Measurements from ENCODE around the gene MIB1. TPM values are rescaled to one million over a fixed set of nuclear protein-coding genes. Genes with fewer than 3 reads are reported as not detected.

MIB1 gene
- total and polyA plus RNA-seq, 2 donors (not counting 1 experiment from before 2014, with no cell fraction given) = 1.8 to 25.5 TPM

DNA sequence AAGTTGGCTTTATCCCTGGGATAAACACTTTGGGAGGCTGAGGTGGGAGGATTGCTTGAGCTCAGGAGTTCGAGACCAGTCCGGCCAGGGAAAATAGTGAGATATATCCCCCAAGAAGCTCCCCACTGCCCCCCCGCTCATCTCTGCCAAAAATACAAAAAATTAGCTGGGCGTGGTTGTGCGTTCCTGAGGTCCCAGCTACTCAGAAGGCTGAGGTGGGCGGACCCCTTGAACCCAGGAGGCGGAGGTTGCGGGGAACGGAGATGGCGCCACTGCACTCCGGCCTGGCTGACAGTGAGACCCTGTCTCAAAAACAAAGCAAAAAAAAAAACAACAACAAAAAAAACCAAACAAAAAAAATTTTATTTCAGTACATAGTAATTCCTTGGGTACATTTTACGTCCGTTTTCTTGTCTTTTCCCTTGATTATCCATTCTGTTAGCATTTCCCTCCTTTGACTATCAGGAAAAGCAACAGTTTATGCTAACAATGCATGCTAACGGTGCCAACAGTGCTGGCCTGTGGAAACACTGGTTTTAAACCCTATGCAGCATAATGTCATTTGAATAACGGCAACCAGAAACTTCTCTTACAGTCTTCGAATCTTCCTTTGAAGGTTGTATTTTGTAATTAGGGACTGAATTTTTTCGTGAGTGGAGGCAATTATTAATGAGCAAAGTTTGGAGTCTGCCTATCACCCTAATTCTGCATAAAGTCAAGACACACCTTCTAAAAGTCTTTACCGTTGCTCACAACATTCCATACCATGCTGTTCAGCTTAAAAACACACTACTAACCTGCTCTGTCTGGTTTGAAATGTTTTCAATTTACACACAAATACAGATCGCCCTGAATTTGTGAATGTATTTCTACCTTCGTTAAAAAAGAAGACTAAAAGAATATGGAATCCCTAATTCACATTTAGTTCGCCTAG is 721 bp upstream of the MIB1 start:
- no peak for ATAC-seq (ENCODE audit: low read depth)
- H3K9me3 Mint-ChIP-seq (ENCODE audit: insufficient read depth) = no peaks in the 10 kb centered on the region
- Histone ChIP-seq H3K79me2 (ENCODE audit: control insufficient read depth, insufficient read depth, low read length) (peaks cover 17% of the 10 kb centered on the region), H3K4me3 (ENCODE audit: control extremely low read depth in 1 of 5, extremely low read depth in 1 of 5, insufficient read depth in 1 of 5, low read depth in 2 of 5, low read length in 4 of 5) (peak overlapping the region in 4 of 5 experiments; percentile 88 to 98 (median 96)), H3K36me3 (replicated peaks in 1 of 2; ENCODE audit: control extremely low read depth in 1 of 2, control insufficient read depth in 1 of 2, extremely low read depth in 1 of 2, insufficient read depth in 2 of 2, low read length in 1 of 2) (no peaks in the 10 kb centered on the region), H3K9me3 (ENCODE audit: control extremely low read depth in 1 of 3, control insufficient read depth in 2 of 3, insufficient read depth in 1 of 3, low read length in 2 of 3) (no peaks in the 10 kb centered on the region), H3K27ac (ENCODE audit: low read length in 2 of 2) (no peak overlapping the region), H3K4me1 (ENCODE audit: control insufficient read depth in 2 of 2, insufficient read depth in 2 of 2, low read length in 2 of 2) (peaks cover 9 to 13% of the 10 kb centered on the region in 2 donors), H2AFZ (ENCODE audit: insufficient read depth, low read depth, low read length, poor library complexity, severe bottlenecking) (peak overlapping the region; percentile 99), H4K20me1 (ENCODE audit: control insufficient read depth, insufficient read depth, low read length, poor library complexity, severe bottlenecking) (peaks cover 5% of the 10 kb centered on the region), H3K9ac (ENCODE audit: low read length) (peak overlapping the region; percentile 95), H3K4me2 (replicated peaks; ENCODE audit: low read depth, low read length, poor library complexity, severe bottlenecking) (peak overlapping the region; percentile 99), H3K27me3 (replicated peaks in 1 of 4; ENCODE audit: control extremely low read depth in 1 of 4, control insufficient read depth in 3 of 4, insufficient read depth in 4 of 4, low read length in 3 of 4) (no peaks in the 10 kb centered on the region)
- ChIA-PET CTCF (interaction anchor here (0.6 to 2.0 kb wide), 5 partner anchors 30 to 139 kb away, joined by 3 to 10 read pairs (median 5); partner anchors contain the start of genes ABHD3 and ESCO1), POLR2A (interaction anchor here (0.5 to 2.8 kb wide), 6 partner anchors 9 to 192 kb away, joined by 3 to 16 read pairs (median 6); partner anchors contain the start of genes ABHD3, ESCO1 and SNRPD1)
- H3K27ac Mint-ChIP-seq = peak overlapping the region; percentile 97
- H3K4me1 Mint-ChIP-seq = peaks cover 30% of the 10 kb centered on the region
- DNase-seq = no peak
- H3K4me3 Mint-ChIP-seq = peak overlapping the region; percentile 95
- intact Hi-C loops (cut with micrococcal nuclease) = loop anchor here (1.0 to 2.0 kb wide), 4 partner anchors 36 to 140 kb away; partner anchors contain the start of genes ABHD3, ESCO1 and SNRPD1
- TF ChIP-seq EZH2 (IDR thresholded peaks at IDR 0.05; ENCODE audit: borderline replicate concordance, insufficient read depth, low read depth, low read length, poor library complexity, severe bottlenecking) = no peak
- TF ChIP-seq, protein P1, sequence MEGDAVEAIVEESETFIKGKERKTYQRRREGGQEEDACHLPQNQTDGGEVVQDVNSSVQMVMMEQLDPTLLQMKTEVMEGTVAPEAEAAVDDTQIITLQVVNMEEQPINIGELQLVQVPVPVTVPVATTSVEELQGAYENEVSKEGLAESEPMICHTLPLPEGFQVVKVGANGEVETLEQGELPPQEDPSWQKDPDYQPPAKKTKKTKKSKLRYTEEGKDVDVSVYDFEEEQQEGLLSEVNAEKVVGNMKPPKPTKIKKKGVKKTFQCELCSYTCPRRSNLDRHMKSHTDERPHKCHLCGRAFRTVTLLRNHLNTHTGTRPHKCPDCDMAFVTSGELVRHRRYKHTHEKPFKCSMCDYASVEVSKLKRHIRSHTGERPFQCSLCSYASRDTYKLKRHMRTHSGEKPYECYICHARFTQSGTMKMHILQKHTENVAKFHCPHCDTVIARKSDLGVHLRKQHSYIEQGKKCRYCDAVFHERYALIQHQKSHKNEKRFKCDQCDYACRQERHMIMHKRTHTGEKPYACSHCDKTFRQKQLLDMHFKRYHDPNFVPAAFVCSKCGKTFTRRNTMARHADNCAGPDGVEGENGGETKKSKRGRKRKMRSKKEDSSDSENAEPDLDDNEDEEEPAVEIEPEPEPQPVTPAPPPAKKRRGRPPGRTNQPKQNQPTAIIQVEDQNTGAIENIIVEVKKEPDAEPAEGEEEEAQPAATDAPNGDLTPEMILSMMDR (IDR thresholded peaks at IDR 0.05) = no peak
- no peaks in the 10 kb centered on the region for H3K27me3 Mint-ChIP-seq
- 75% methylated on average over 5 of the region's 21 CpGs for WGBS (ENCODE audit: insufficient coverage)

- ATAC-seq (ENCODE audit: low read depth) = no peak
- peak overlapping the region; percentile 99 for H3K4me2 ChIP-seq (replicated peaks; ENCODE audit: low read depth, low read length, poor library complexity, severe bottlenecking)
- TF ChIP-seq, protein P1 (IDR thresholded peaks at IDR 0.05) = no peak
- no peak for TF ChIP-seq EZH2 (IDR thresholded peaks at IDR 0.05; ENCODE audit: borderline replicate concordance, insufficient read depth, low read depth, low read length, poor library complexity, severe bottlenecking)
- no peak for DNase-seq
- ChIA-PET POLR2A (interaction anchor here (2.4 to 2.8 kb wide), 2 partner anchors 37 to 141 kb away, joined by 11 to 16 read pairs; partner anchors contain the start of genes ABHD3 and ESCO1), CTCF (no interaction called here)
- H3K79me2 ChIP-seq (ENCODE audit: control insufficient read depth, insufficient read depth, low read length) = peaks cover 17% of the 10 kb centered on the region
- WGBS (ENCODE audit: insufficient coverage) = under 1% methylated on average over 41 of the region's 41 CpGs
- H2AFZ ChIP-seq (ENCODE audit: insufficient read depth, low read depth, low read length, poor library complexity, severe bottlenecking) = peak overlapping the region; percentile 99
- Mint-ChIP-seq H3K27ac (no peak overlapping the region), H3K27me3 (no peaks in the 10 kb centered on the region), H3K4me3 (peak overlapping the region; percentile 86), H3K4me1 (peaks cover 33% of the 10 kb centered on the region), H3K9me3 (ENCODE audit: insufficient read depth) (no peaks in the 10 kb centered on the region)
- peak overlapping the region; percentile 95 for H3K9ac ChIP-seq (ENCODE audit: low read length)
- peak overlapping the region in 4 of 5 experiments; percentile 88 to 98 (median 96) for H3K4me3 ChIP-seq (ENCODE audit: control extremely low read depth in 1 of 5, extremely low read depth in 1 of 5, insufficient read depth in 1 of 5, low read depth in 2 of 5, low read length in 4 of 5)
- peak overlapping the region in 1 of 2 donors; percentile 86 for H3K27ac ChIP-seq (ENCODE audit: low read length in 2 of 2)
- H4K20me1 ChIP-seq (ENCODE audit: control insufficient read depth, insufficient read depth, low read length, poor library complexity, severe bottlenecking) = peaks cover 5% of the 10 kb centered on the region
- H3K27me3 ChIP-seq (replicated peaks in 1 of 4; ENCODE audit: control extremely low read depth in 1 of 4, control insufficient read depth in 3 of 4, insufficient read depth in 4 of 4, low read length in 3 of 4) = no peaks in the 10 kb centered on the region
- no peaks in the 10 kb centered on the region for H3K36me3 ChIP-seq (replicated peaks in 1 of 2; ENCODE audit: control extremely low read depth in 1 of 2, control insufficient read depth in 1 of 2, extremely low read depth in 1 of 2, insufficient read depth in 2 of 2, low read length in 1 of 2)
- H3K9me3 ChIP-seq (ENCODE audit: control extremely low read depth in 1 of 3, control insufficient read depth in 2 of 3, insufficient read depth in 1 of 3, low read length in 2 of 3) = no peaks in the 10 kb centered on the region
- H3K4me1 ChIP-seq (ENCODE audit: control insufficient read depth in 2 of 2, insufficient read depth in 2 of 2, low read length in 2 of 2) = peaks cover 9 to 13% of the 10 kb centered on the region in 2 donors
- intact Hi-C loops (cut with micrococcal nuclease) = loop anchor here (2.0 kb wide), 1 partner anchor 56 kb away; no protein-coding TSS in a partner anchor
Measured at GRCh38 chr18:21741312-21741561, 645 bp downstream of the MIB1 start.
